OCI-LY7 (cell line): Measurements from ENCODE around the gene PLCB1.

ENCODE experiments used
- CTCF ChIP-seq: fragments of 200-600 bp; sonication (generic); conservative IDR thresholded peaks from 2 replicates; pipeline ENCODE4 v1.5.1; 2014; ENCODE audit warnings: mild to moderate bottlenecking, antibody characterized with exemption, low read length, moderate library complexity, mixed read lengths
- EZH2phosphoT487 ChIP-seq: fragments of 200-600 bp; sonication (generic); IDR thresholded peaks from 2 replicates; pipeline ENCODE4 v1.6.1; 2018; ENCODE audit warnings: low read depth, borderline replicate concordance, mild to moderate bottlenecking, mixed run types, antibody characterized with exemption, low read length, moderate library complexity, mixed read lengths

GRCh38 chr20:8714206-8714605 is 582.1 kb downstream of the PLCB1 start:
- TF ChIP-seq CTCF = no peak
- no peak for TF ChIP-seq EZH2phosphoT487
